ENCODE data around the gene PNCK.
"Not testable (repeated sequence)": the region's sequence is repeated elsewhere in the genome, so short reads cannot be mapped to it uniquely, and the experiment has no call there.

DNA sequence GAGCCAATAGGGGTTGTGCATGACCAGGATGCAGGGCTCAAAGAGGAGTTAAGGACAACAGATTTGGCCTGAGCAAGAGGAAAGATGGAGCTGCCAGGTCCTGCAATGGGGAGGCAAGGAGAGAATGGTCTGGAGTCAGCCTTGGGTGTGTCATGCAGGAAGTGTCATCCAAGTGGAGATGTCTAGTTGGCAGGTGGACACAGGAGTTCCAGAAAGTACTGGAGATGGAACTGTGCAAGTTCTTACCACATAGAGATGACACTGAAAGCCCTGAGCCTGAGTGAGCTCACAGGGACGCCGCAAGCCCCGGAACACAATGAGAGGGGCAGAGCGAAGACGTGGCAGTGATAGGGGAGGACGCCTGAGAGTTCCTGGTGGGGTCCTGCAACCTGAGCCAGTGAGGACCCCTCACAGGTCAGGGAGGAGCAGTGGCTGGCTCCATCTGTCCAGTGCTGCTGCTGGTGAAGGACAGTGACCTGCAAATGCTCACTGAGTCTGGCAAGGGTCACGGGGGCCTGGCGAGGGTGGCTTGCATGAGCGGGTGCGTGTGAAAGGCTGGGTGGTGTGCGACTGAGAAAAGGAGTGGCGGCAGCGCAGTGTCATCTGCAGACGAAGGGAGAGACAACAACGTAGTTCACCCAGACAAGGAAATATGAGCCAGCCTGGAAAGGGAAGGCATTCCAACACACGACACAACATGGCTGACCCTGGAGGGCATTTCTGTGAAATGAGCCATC is 23.5 kb upstream of the PNCK start:
- TF ChIP-seq, protein P1, sequence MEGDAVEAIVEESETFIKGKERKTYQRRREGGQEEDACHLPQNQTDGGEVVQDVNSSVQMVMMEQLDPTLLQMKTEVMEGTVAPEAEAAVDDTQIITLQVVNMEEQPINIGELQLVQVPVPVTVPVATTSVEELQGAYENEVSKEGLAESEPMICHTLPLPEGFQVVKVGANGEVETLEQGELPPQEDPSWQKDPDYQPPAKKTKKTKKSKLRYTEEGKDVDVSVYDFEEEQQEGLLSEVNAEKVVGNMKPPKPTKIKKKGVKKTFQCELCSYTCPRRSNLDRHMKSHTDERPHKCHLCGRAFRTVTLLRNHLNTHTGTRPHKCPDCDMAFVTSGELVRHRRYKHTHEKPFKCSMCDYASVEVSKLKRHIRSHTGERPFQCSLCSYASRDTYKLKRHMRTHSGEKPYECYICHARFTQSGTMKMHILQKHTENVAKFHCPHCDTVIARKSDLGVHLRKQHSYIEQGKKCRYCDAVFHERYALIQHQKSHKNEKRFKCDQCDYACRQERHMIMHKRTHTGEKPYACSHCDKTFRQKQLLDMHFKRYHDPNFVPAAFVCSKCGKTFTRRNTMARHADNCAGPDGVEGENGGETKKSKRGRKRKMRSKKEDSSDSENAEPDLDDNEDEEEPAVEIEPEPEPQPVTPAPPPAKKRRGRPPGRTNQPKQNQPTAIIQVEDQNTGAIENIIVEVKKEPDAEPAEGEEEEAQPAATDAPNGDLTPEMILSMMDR (IDR thresholded peaks at IDR 0.05): not testable (repeated sequence)
- TF ChIP-seq POLR2AphosphoS5 (IDR thresholded peaks at IDR 0.05): not testable (repeated sequence)

Data from sigmoid colon (tissue), 4 donors.